GM13977 (cell line): ENCODE results near the gene RTN4IP1.
A peak's percentile ranks its signal among the peaks of the same experiment; 100 is the strongest.

Experiments
- DNase-seq: peaks from one replicate; pipeline ENCODE4 v3.0.0; 2012; ENCODE audit warnings: low spot score
- in situ Hi-C: fragments of 300-500 bp; cut with MboI; formaldehyde crosslinking; loops from one replicate; pipeline ENCODE4 v1.12.0; 2022; ENCODE audit warnings: low sequenced_read_pairs, low pct_unique_long_range_greater_than_20kb, mixed read lengths, inconsistent platforms; ENCODE audit not compliant: unreplicated experiment
- TF ChIP-seq, protein P1 (sequence below): IDR thresholded peaks from 2 replicates; pipeline ENCODE4 v1.5.1; 2012; ENCODE audit warnings: mild to moderate bottlenecking, control low read depth; ENCODE audit not compliant: insufficient read depth; ENCODE audit errors: extremely low read depth, missing control alignments

Gene RTN4IP1

GRCh38 chr6:106525107-106525881 is 104.0 kb downstream of the RTN4IP1 start:
- DNase-seq, result peak; percentile 43
- in situ Hi-C loops, result no loop called here
- TF ChIP-seq, protein P1, sequence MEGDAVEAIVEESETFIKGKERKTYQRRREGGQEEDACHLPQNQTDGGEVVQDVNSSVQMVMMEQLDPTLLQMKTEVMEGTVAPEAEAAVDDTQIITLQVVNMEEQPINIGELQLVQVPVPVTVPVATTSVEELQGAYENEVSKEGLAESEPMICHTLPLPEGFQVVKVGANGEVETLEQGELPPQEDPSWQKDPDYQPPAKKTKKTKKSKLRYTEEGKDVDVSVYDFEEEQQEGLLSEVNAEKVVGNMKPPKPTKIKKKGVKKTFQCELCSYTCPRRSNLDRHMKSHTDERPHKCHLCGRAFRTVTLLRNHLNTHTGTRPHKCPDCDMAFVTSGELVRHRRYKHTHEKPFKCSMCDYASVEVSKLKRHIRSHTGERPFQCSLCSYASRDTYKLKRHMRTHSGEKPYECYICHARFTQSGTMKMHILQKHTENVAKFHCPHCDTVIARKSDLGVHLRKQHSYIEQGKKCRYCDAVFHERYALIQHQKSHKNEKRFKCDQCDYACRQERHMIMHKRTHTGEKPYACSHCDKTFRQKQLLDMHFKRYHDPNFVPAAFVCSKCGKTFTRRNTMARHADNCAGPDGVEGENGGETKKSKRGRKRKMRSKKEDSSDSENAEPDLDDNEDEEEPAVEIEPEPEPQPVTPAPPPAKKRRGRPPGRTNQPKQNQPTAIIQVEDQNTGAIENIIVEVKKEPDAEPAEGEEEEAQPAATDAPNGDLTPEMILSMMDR, result no peak

GRCh38 chr6:106522562-106523250 is 106.6 kb downstream of the RTN4IP1 start:
- no peak for DNase-seq
- TF ChIP-seq, protein P1, result no peak
- in situ Hi-C loops, result no loop called here
